HG03159 (cell line): ENCODE results near the gene PMIS2.

ENCODE experiments used
- ATAC-seq: cut with Tn5 transposase; IDR thresholded peaks from one replicate; pipeline ENCODE4 v1.9.1; 2021; ENCODE audit warnings: mild to moderate bottlenecking, moderate library complexity; ENCODE audit not compliant: unreplicated experiment

The PMIS2 gene

GRCh38 chr19:35585848-35586247, at the start of gene PMIS2:
TSS of gene PMIS2 (plus strand) at chr19:35586173. CDS start at chr19:35586260, 87 bp downstream.
- ATAC-seq, result no peak

DNA sequence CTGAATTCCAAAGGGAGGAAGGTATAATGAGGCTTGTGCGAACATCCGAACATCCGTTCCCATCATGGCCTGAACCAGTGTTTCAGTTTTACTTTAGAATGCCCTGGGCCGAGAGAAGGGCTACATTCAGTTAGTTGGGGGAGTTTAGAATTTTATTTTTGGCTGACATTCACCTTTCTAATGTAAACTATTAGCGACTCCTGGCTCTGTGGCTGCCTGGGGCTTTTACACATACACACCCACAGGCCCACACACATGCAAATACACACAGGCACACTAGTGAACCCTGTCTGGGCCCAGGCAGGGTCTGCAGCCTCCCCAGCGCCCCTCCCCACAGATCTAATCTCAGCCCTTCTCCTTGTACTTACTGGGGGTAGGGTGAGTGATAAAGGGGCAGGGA, 46.7 kb upstream of the PMIS2 start:
- no peak for ATAC-seq

DNA sequence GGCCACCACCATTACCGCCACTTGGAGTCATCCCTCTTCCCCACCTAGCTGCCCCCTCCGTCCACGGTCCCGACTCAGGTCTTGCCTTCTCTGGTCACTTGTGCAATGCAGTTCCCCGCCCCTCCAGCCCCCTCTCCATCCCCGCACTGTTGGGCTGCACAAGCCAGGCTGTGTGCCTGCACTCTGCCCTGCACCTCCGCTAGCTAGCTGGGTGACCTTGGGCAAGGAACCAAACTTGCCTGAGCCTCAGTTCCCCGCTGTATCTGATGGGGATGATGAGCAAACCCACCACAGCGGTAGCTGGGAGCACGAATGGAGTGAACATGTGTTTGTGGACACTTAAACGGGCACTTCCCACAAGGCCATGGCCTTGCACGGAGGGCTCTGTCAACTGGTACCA, 46.1 kb upstream of the PMIS2 start:
- ATAC-seq, result no peak

GRCh38 chr19:35540356-35540927, 45.5 kb upstream of the PMIS2 start:
- no peak for ATAC-seq

DNA sequence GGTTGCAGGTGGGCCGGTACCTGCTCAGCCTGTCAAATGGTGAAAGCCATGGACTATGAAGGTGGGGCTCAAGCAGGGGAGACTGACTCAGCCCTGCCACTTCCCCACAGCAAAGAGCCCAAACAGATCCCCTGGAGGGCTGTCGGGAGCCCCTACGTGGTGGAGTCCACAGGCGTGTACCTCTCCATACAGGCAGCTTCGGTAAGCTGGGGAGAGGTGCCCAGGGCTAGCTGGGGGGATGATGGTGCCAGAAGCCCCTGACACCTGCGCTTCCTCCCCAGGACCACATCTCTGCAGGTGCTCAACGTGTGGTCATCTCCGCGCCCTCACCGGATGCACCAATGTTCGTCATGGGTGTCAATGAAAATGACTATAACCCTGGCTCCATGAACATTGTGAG, 43.8 kb upstream of the PMIS2 start:
- no peak for ATAC-seq

- no peak for ATAC-seq
These were observed 42.5 kb upstream of the PMIS2 start for GRCh38 chr19:35543280-35544109.

- no peak for ATAC-seq
These were observed 41.7 kb upstream of the PMIS2 start for GRCh38 chr19:35544110-35544802.

- peak; percentile 81 for ATAC-seq
These were observed 40.7 kb upstream of the PMIS2 start, which contains the start of gene TMEM147 for GRCh38 chr19:35545001-35545854. TSS of gene TMEM147 (plus strand) at chr19:35545626. CDS start at chr19:35545740, 114 bp downstream.

DNA sequence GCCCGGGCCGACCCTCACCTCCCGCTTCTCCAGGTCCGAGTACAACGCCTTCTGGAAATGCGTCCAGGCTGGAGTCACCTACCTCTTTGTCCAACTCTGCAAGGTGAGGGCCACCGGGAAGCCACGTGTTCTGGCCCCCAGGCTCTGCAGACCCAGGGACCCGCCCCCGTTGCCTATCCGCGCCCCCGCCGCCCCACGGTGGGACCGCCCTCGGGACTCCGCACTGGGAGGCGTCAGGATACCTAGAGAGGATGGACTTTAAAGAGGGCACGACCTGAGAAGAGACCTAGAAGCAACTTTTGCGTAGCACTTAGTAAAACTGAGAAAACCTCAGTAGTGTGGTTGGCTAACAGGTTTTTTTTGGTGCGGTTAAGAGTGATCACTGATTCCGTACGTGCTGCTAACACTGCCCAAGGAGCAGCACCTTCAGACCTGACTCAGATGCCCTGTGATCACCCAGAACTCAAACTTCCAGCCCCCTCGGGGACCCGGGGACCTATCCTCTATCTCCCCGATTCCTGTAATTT, 40.1 kb upstream of the PMIS2 start:
- ATAC-seq, result peak; percentile 36

GRCh38 chr19:35546532-35546931, 39.4 kb upstream of the PMIS2 start:
- ATAC-seq, result no peak

GRCh38 chr19:35549174-35549788, 36.7 kb upstream of the PMIS2 start:
- no peak for ATAC-seq

GRCh38 chr19:35549879-35550523, 36.0 kb upstream of the PMIS2 start:
- no peak for ATAC-seq

DNA sequence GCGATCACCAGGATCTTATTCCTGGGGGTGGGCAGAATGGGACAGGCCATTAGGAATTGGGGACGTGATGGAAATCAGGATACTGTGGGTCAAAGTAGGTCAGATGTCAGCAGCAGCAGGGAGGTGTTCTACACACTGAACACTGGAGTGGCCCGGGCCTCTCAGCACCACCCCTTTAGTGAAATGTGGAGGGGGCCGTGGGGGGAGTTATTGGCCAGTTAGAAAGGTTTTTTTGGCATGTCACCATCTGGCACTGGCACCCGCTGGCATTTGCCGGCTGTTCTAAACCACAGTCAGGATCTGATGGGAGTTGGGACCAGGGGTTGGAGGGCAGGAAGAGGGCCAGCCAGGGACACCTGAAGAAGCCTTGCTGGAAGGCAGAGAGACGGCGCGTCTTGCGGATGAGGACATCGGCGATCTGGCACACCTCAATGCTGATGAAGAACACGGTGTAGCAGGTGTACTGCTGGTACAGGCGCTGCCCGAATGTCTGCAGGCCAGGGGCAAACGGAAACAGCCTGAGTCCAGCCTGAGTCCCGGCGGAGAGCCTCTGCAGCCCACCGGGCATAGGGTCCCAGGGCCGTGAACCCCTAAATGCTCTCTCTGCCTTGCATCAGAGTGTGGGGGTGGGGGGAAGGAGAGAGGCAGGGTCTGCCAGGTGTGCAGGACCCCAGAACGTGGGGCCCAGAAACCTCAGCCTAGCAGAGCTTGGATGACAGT, 34.7 kb upstream of the PMIS2 start:
- no peak for ATAC-seq

DNA sequence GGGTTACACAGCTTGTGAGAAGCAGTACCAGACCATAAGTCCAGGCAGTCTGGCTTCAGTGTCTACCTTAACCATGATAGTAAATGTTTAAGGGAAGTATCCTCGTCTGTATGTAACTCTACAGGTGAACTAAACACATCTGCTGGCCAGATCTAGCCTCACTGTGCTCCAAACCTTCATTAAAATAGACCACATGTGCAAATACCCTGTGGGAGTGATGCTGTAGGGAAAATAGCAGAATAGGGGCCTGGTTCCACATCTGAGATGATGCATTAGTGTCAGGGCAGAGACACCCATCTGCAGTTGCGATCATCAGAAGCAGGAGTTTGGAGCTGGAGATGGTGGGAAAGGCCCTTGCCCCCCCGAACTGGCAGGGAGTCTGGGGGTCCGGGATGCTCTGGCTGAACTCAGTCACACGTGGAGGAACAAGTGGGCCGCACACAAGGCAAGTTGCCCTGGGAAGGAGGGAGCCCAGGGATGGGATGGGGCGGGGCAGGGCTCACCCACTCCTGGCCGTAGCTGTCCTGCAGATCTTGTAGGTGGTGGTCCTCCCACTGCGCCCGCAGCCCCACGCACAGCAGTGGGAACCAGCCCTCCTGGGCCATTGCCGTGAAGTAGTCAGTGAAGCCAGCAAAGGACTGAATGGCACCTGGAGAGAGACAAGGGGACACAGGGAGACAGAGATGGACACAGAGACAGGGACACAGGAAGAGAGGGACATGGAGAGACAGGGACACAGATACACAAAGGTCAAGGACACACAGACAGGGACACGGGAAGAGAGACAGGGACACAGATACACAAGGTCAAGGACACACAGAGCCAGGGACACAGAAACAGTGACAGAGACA, 33.2 kb upstream of the PMIS2 start:
- ATAC-seq, result no peak

- no peak for ATAC-seq
These were observed 32.5 kb upstream of the PMIS2 start for GRCh38 chr19:35553385-35554000.

GRCh38 chr19:35554076-35554475, 31.9 kb upstream of the PMIS2 start:
- no peak for ATAC-seq

- ATAC-seq, result no peak
These were observed 30.5 kb upstream of the PMIS2 start for GRCh38 chr19:35555301-35556005.
